Gastrocnemius medialis (tissue), 4 donors: ENCODE results near the gene ZNF768. TPM values are rescaled to one million over a fixed set of nuclear protein-coding genes. Genes with fewer than 3 reads are reported as not detected.

ENCODE experiments used
- ATAC-seq, 2 donors: fragments of 150-250 bp; one replicate each; pipeline ENCODE4 v1.9.1; 2016
- DNase-seq, 2 donors: peaks; one replicate each; pipeline ENCODE4 v3.0.0-alpha.2; 2019
- H3K27ac ChIP-seq, 4 donors: fragments of 200-600 bp; sonication (generic); 1 replicate in 1 of 4; 2 replicates in 3 of 4; pipeline ENCODE4 v1.5.1; 2016 to 2018; ENCODE audit warnings: mild to moderate bottlenecking in 2 of 4, moderate library complexity in 1 of 4
- H3K27me3 ChIP-seq, 3 donors: fragments of 200-600 bp; sonication (generic) in 2 of 3; 1 replicate in 1 of 3; 2 replicates in 2 of 3; pipeline versions ENCODE4 v1.5.1 to v1.6.0; 2016 to 2019; ENCODE audit warnings: mild to moderate bottlenecking in 1 of 3, moderate library complexity in 1 of 3
- H3K36me3 ChIP-seq, 2 donors: fragments of 200-600 bp; sonication (generic) in 1 of 2; one replicate each; pipeline ENCODE4 v1.5.1; 2017 to 2018
- H3K4me1 ChIP-seq, 2 donors: fragments of 200-600 bp; sonication (generic) in 1 of 2; one replicate each; pipeline ENCODE4 v1.5.1; 2016 to 2017; ENCODE audit warnings: mild to moderate bottlenecking in 2 of 2
- H3K4me3 ChIP-seq, 4 donors: fragments of 200-600 bp; sonication (generic) in 3 of 4; 1 replicate in 1 of 4; 2 replicates in 3 of 4; pipeline ENCODE4 v1.5.1; 2016 to 2019; ENCODE audit warnings: mild to moderate bottlenecking in 2 of 4
- H3K9me3 ChIP-seq, 3 donors: fragments of 200-600 bp; sonication (generic) in 2 of 3; 1 replicate in 1 of 3; 2 replicates in 2 of 3; pipeline ENCODE4 v1.5.1; 2016 to 2019
- CTCF ChIP-seq, 5 experiments: fragments of 450-650 bp in 3 of 5; fragments of 200-600 bp in 2 of 5; sonication (generic) in 2 of 5; IDR thresholded peaks in 4 of 5; conservative IDR thresholded peaks in 1 of 5; 1 replicate in 4 of 5; 2 replicates in 1 of 5; pipeline ENCODE4 v1.5.1; 2016 to 2019; ENCODE audit warnings: antibody characterized with exemption in 5 of 5, mild to moderate bottlenecking in 3 of 5, moderate library complexity in 3 of 5
- POLR2A ChIP-seq, 2 donors: fragments of 450-650 bp; IDR thresholded peaks; one replicate each; pipeline ENCODE4 v1.6.1; 2017; ENCODE audit warnings: antibody characterized with exemption in 2 of 2, mild to moderate bottlenecking in 2 of 2, moderate library complexity in 2 of 2
- in situ Hi-C, 4 donors: fragments of 200-750 bp; cut with MboI; loops; one replicate each; pipeline versions ENCODE4 v1.15.0 to v1.8.0; 2017; ENCODE audit warnings: low sequenced_read_pairs in 4 of 4
- intact Hi-C: fragments of 100-400 bp; cut with DNase I; formaldehyde crosslinking; loops from one replicate; pipeline ENCODE4 v1.15.1; 2023; ENCODE audit warnings: low total_unique reads
- total RNA-seq, 4 donors: library from RNA; depleted of rRNA; stranded (reverse); fragments of >200 nt; gene quantifications; one replicate each; pipeline versions ENCODE4 v1.1.0 to v1.2.3, GENCODE V29; 2016

Gene ZNF768
- total RNA-seq, 4 donors from 2014 or later, result 39.8 to 118 (median 69.8) TPM

DNA sequence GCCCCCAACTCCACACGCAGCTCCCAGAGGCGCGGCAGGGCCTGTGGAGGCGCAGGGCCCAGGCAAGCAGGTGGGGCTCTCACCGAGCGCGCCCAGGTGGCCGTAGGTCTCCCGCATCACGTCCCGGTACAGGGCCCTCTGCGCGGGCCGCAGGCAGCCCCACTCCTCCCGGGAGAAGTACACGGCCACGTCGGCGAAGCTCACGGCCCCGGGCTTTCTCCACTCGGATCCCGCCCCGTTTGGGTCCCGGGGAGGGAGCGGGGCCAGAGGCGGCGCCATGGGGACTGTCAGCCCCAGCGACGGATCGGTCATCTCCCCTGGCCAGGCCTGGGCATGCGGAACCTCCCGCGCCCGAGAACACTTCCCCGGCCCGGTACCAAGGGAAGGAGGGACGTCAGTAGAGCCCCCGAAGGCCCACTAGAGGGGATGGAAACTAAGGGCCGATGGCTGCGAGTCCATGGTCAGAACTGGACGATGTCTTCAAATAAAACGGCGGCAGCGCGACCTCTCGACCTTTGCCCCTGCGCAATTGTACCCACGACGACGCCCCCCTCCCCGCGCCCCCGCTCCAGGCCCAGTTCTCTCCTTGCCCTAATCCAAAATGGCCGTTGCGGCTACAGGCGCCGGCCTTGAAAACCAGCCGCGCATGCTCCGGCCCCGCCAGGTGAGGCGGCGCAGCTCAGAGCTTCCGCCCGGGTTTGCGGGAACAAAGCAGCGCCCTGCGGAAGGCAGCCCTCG is 8.2 kb upstream of the ZNF768 start, which contains the start of gene ZNF747:
Gene ZNF747 (minus strand): TSS at position 491 of the 738 bp plus-strand sequence. CDS start 179 bp downstream, at position 312.
- H3K4me1 ChIP-seq, result peaks cover 23 to 24% of the 10 kb centered on the region in 2 donors
- DNase-seq (peak; percentile 93 to 95), ATAC-seq (peak; percentile 87 to 91)
- H3K27me3 ChIP-seq, result no peaks in the 10 kb centered on the region
- TF ChIP-seq CTCF (IDR thresholded peaks at IDR 0.05 in 4 of 5, conservative IDR thresholded peaks at IDR 0.05 in 1 of 5) (peak in 1 of 5 experiments; percentile 6), POLR2A (IDR thresholded peaks at IDR 0.05) (peak; percentile 71 to 74)
- in situ Hi-C loops, result loop anchor here in 2 of 4 donors (10.0 kb wide), 2 partner anchors 90 to 100 kb away; partner anchors contain the start of genes DCTPP1 (in 1 of the 2) and SEPHS2 (in 1 of the 2)
- H3K27ac ChIP-seq, result peak within 1 kb of the TSS; percentile 90 to 96 (median 94)
- peak within 1 kb of the TSS; percentile 65 to 88 (median 82) for H3K4me3 ChIP-seq
- peaks cover 0 to 10% of the 10 kb centered on the region in 2 donors for H3K36me3 ChIP-seq
- H3K9me3 ChIP-seq, result no peaks in the 10 kb centered on the region
- intact Hi-C loops, result loop anchor here (1.0 to 10.0 kb wide), 5 partner anchors 24 to 540 kb away; partner anchors contain the start of genes HIRIP3, INO80E, ZNF688 and ZNF764

GRCh38 chr16:30533748-30534367 is 7.5 kb upstream of the ZNF768 start:
- H3K27ac ChIP-seq, result peak overlapping the region; percentile 90 to 96 (median 94)
- ATAC-seq, result peak in 1 of 2 donors; percentile 1
- TF ChIP-seq POLR2A (IDR thresholded peaks at IDR 0.05) (no peak), CTCF (IDR thresholded peaks at IDR 0.05 in 4 of 5, conservative IDR thresholded peaks at IDR 0.05 in 1 of 5) (no peak)
- in situ Hi-C loops (loop anchor here in 2 of 4 donors (10.0 kb wide), 2 partner anchors 89 to 99 kb away; partner anchors contain the start of genes DCTPP1 (in 1 of the 2) and SEPHS2 (in 1 of the 2)), intact Hi-C loops (loop anchor here (10.0 kb wide), 1 partner anchor 539 kb away; the partner anchor contains the start of genes HIRIP3 and INO80E)
- H3K4me3 ChIP-seq, result peak overlapping the region; percentile 65 to 88 (median 82)
- H3K36me3 ChIP-seq, result peaks cover 0 to 10% of the 10 kb centered on the region in 2 donors
- no peaks in the 10 kb centered on the region for H3K9me3 ChIP-seq
- peaks cover 26 to 30% of the 10 kb centered on the region in 2 donors for H3K4me1 ChIP-seq
- no peak for DNase-seq
- H3K27me3 ChIP-seq, result no peaks in the 10 kb centered on the region

DNA sequence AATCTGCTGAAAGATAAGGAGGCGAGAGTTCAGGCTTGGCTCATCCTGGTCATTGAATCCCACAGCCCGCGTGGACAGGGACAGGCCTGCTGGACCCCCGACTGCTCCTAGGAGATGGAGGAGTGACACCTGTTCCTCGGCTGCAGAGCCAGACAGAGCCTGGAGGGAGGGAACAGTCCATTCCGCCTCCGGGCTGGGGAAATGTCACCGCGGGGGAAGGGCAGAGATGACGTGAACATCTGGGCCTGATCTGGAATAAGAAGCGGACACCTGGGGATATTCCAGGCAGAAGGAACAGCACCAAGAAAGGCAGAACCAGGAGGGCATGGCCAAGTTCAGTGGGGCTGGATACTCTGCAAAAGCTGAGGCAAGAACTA is 6.8 kb upstream of the ZNF768 start:
- ATAC-seq, result no peak
- Histone ChIP-seq H3K4me1 (peaks cover 33% of the 10 kb centered on the region in 2 donors), H3K4me3 (peak overlapping the region; percentile 65 to 88 (median 82)), H3K27ac (peak overlapping the region; percentile 90 to 96 (median 94)), H3K27me3 (no peaks in the 10 kb centered on the region), H3K36me3 (peaks cover 0 to 10% of the 10 kb centered on the region in 2 donors), H3K9me3 (no peaks in the 10 kb centered on the region)
- intact Hi-C loops, result loop anchor here (10.0 kb wide), 1 partner anchor 538 kb away; the partner anchor contains the start of genes HIRIP3 and INO80E
- in situ Hi-C loops, result loop anchor here in 2 of 4 donors (10.0 kb wide), 2 partner anchors 88 to 98 kb away; partner anchors contain the start of genes DCTPP1 (in 1 of the 2) and SEPHS2 (in 1 of the 2)
- DNase-seq, result peak in 1 of 2 donors; percentile 51
- TF ChIP-seq POLR2A (IDR thresholded peaks at IDR 0.05), result no peak
- TF ChIP-seq CTCF (IDR thresholded peaks at IDR 0.05 in 4 of 5, conservative IDR thresholded peaks at IDR 0.05 in 1 of 5), result no peak

DNA sequence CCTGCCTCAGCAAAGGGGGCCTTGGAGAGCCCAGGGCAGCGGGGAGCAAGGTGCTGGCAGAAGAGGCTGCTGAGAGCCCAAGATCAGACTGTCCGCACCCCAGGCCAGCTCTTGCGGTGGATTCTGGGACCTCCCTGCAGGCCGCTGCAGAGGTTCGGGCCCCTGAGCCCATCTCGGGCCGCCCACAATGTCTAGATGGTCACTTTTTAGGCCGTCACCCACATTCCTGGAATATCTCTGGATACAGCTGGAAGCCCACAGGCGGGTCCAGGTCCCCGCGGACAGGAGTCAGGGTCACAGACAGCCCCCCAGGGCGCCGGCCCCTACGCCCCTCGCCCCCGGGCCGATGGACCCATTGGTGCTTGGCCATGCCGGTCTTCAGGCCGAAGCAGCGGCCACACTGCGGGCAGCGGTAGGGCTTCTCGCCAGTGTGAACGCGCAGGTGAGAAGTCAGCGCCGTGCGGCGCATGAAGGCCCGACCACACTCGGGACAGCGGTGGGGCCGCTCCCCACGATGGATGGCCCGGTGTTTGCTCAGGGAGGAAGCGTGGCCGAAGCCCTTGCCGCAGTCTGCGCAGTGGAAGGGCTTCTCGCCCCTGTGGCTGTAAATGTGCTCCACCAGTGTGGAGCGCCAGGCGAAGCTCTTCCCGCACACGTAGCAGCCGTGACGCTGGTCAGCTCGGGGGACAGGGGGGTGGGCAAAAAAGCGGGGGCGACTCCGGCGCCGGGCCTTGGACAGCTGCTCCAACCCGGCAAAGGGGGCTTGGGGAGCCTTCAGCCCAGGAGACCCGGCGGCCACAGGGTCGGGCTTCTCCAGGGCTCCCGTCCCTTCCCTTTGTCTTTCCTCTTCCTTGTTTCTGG is 6.1 kb upstream of the ZNF768 start:
- in situ Hi-C loops, result loop anchor here in 2 of 4 donors (10.0 kb wide), 2 partner anchors 88 to 98 kb away; partner anchors contain the start of genes DCTPP1 (in 1 of the 2) and SEPHS2 (in 1 of the 2)
- no peak overlapping the region for H3K4me3 ChIP-seq
- peaks cover 0 to 10% of the 10 kb centered on the region in 2 donors for H3K36me3 ChIP-seq
- DNase-seq (no peak), ATAC-seq (no peak)
- intact Hi-C loops, result loop anchor here (10.0 kb wide), 1 partner anchor 538 kb away; the partner anchor contains the start of genes HIRIP3 and INO80E
- no peak for TF ChIP-seq CTCF (IDR thresholded peaks at IDR 0.05 in 4 of 5, conservative IDR thresholded peaks at IDR 0.05 in 1 of 5)
- no peak for TF ChIP-seq POLR2A (IDR thresholded peaks at IDR 0.05)
- peak overlapping the region; percentile 90 to 96 (median 94) for H3K27ac ChIP-seq
- H3K27me3 ChIP-seq, result no peaks in the 10 kb centered on the region
- H3K4me1 ChIP-seq, result peaks cover 39% of the 10 kb centered on the region in 2 donors
- H3K9me3 ChIP-seq, result no peaks in the 10 kb centered on the region
